WERI-Rb-1 (cell line): ENCODE measurements around the gene GUSB.

Experiments used
- DNase-seq: peaks from one replicate; pipeline ENCODE4 v3.0.0-alpha.2; 2020
- H3K27ac ChIP-seq: fragments of 250-450 bp; sonication (Bioruptor Pico); 2 replicates; pipeline ENCODE4 v1.5.1; 2020; ENCODE audit warnings: mild to moderate bottlenecking, moderate library complexity
- H3K27me3 ChIP-seq: fragments of 250-450 bp; sonication (Bioruptor Pico); 2 replicates; pipeline ENCODE4 v1.5.1; 2021; ENCODE audit warnings: mild to moderate bottlenecking, low read depth, moderate library complexity; ENCODE audit not compliant: insufficient read depth, severe bottlenecking
- H3K36me3 ChIP-seq: fragments of 250-450 bp; sonication (Bioruptor Pico); 2 replicates; pipeline ENCODE4 v1.5.1; 2020; ENCODE audit warnings: mild to moderate bottlenecking, moderate library complexity
- H3K4me3 ChIP-seq: 2 replicates; pipeline ENCODE4 v1.5.1; 2011; ENCODE audit warnings: low read depth, mild to moderate bottlenecking, control low read depth, low read length
- H3K9me3 ChIP-seq: fragments of 250-450 bp; sonication (Bioruptor Pico); 2 replicates; pipeline ENCODE4 v1.5.1; 2021; ENCODE audit warnings: mild to moderate bottlenecking, moderate library complexity; ENCODE audit not compliant: severe bottlenecking
- CTCF ChIP-seq: IDR thresholded peaks from 2 replicates; pipeline ENCODE4 v1.5.1; 2011; ENCODE audit warnings: low read depth, mild to moderate bottlenecking, control low read depth, inconsistent platforms, low read length

The GUSB gene

DNA sequence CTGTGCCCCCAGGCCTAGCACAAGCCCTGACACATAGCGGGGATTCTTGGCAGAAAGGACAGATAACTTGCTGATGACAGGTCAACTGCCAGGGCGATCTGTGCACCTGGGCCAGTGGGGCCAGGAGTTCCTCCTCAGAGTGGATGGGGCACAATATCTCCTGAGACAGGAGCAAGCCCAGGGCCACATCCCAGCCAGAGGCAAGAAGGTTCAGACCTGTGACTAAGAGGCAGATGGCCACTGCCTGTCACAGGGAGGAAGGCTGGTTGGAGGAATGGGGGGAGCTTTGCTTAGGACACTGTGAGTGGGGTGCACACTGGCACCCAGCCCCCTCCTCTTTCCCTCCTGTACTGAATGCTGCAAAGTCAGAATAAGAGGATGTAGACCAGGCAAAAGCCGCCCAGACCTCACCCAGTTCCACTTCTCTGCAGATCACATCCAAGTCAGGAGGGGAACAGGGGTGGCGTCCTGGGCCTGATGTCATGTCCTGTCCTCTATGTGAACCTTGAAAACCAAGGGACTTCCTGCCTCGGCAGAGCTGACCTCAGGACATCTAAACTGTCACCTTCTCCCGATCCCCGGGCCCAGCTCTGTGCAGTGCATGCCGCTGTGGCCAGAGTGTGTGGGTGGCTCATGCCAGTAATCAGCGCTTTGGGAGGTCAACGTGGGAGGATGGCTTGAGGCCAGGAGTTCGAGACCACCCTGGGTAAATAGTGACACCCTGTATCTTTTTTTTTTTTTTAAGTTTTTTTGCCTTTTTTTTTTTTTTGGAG lies 1.3 kb downstream of the GUSB start:
- DNase-seq: no peak
- Histone ChIP-seq H3K36me3 (peaks cover 49% of the 10 kb centered on the region), H3K9me3 (no peaks in the 10 kb centered on the region), H3K4me3 (peak overlapping the region; percentile 95), H3K27me3 (no peaks in the 10 kb centered on the region), H3K27ac (no peak overlapping the region; the same call in 1 of the 2 replicates)
- TF ChIP-seq CTCF: no peak

DNA sequence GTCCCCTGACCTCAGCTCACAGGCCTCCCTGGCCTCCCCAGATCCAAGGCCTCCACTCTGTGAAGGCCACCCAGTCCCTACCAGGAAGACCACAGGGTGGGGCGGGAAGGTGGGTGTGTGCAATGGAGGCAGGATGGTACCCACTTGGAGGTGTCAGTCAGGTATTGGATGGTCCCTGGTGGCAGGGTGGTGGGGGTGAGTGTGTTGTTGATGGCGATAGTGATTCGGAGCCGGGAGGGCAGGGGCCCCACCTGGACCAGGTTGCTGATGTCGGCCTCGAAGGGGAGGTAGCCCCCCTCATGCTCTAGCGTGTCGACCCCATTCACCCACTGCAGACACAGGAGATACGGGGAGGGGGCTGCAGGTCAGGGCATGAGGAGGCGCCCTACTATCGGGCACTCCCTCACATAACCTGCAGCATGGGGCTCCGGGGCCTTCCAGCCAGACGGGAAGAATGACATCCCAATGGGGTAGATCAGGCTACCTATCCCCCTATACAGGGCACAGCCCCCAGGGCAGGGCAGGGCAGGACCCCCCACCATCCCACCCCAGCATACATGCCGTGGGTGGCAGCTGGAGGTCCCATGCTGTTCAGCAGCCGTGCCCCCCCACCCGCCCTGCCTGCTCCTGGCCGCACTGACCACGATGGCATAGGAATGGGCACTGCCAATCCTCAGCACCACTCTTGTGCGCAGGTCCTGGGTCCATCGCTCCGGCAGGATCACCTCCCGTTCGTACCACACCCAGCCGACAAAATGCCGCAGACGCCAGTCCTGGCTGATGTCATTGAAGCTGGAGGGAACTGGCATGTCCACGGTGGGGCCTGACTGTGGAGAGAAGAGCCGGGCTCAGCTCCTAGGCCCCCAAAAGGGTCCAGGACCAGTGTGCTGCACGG lies 2.2 kb downstream of the GUSB start:
- no peaks in the 10 kb centered on the region for H3K27me3 ChIP-seq
- peaks cover 57% of the 10 kb centered on the region for H3K36me3 ChIP-seq
- TF ChIP-seq CTCF: no peak
- no peak overlapping the region; the same call in 1 of the 2 replicates for H3K27ac ChIP-seq
- no peak overlapping the region for H3K4me3 ChIP-seq
- H3K9me3 ChIP-seq: no peaks in the 10 kb centered on the region
- no peak for DNase-seq

GRCh38 chr7:65978891-65979582 lies 3.0 kb downstream of the GUSB start:
- H3K36me3 ChIP-seq: peaks cover 65% of the 10 kb centered on the region
- H3K27ac ChIP-seq: no peak overlapping the region
- no peak overlapping the region for H3K4me3 ChIP-seq
- TF ChIP-seq CTCF: no peak
- no peak for DNase-seq
- H3K9me3 ChIP-seq: no peaks in the 10 kb centered on the region
- no peaks in the 10 kb centered on the region for H3K27me3 ChIP-seq

DNA sequence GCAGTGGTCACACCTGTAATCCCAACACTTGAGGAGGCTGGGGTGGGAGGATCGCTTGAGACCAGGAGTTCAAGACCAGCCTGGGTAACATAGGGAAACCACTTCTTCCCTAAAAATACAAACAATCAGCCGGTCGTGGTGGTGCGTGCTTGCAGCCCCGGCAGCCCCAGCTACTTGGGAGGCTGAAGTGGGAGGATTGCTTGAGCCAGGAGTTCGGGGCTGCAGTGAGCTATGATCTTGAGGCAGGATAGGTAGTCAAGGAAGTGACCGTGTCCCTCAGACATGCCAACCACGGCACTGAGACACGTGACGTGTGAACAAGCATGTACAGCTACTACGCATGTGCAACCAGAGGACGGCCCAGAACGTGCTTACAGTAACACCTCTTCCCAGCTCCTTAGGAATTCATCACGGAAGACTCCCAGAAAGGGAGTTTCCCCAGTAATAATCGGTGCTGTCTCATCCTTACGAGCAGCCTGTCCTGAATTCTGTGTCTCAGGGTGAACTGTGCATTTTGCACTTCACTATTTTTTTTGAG lies 5.3 kb downstream of the GUSB start:
- Histone ChIP-seq H3K36me3 (peaks cover 86% of the 10 kb centered on the region), H3K9me3 (no peaks in the 10 kb centered on the region), H3K27ac (no peak overlapping the region), H3K4me3 (no peak overlapping the region), H3K27me3 (no peaks in the 10 kb centered on the region)
- no peak for DNase-seq
- TF ChIP-seq CTCF: no peak

GRCh38 chr7:65975814-65976445 lies 6.1 kb downstream of the GUSB start:
- Histone ChIP-seq H3K27ac (no peak overlapping the region), H3K9me3 (no peaks in the 10 kb centered on the region), H3K27me3 (no peaks in the 10 kb centered on the region), H3K36me3 (peaks cover 93% of the 10 kb centered on the region), H3K4me3 (no peak overlapping the region)
- DNase-seq: no peak
- TF ChIP-seq CTCF: no peak; the same call in 1 of the 2 replicates
